NB4 (cell line): ENCODE measurements around the gene KRR1.

Experiments
- CTCF ChIP-seq: IDR thresholded peaks from one replicate; pipeline ENCODE4 v1.5.1; 2012; ENCODE audit warnings: low read depth, low read length
- MAX ChIP-seq: IDR thresholded peaks from 2 replicates; pipeline ENCODE4 v1.6.1; 2011; ENCODE audit warnings: low read depth, low read length
- MYC ChIP-seq: IDR thresholded peaks from 2 replicates; pipeline ENCODE4 v1.6.1; 2011; ENCODE audit warnings: low read depth, low read length
- POLR2A ChIP-seq: IDR thresholded peaks from 2 replicates; pipeline ENCODE4 v1.6.1; 2011; ENCODE audit warnings: mild to moderate bottlenecking; ENCODE audit not compliant: insufficient read length; ENCODE audit errors: extremely low read depth

GRCh38 chr12:75553836-75554555 is 42.6 kb upstream of the KRR1 start:
- TF ChIP-seq CTCF (no peak), MAX (no peak), POLR2A (no peak), MYC (no peak)
